Stimulated activated CD8-positive, alpha-beta memory T cell treated with anti-CD3 and anti-CD28 coated beads, Interleukin-12 subunit alpha, Interleukin-12 subunit beta, amount 100 ng/mL, for 24 hours (primary cell): ENCODE results near the gene EMP1.

Experiments used
- DNase-seq: peaks from one replicate; pipeline ENCODE4 v3.0.0-alpha.2; 2020; ENCODE audit errors: extremely low read depth

The EMP1 gene, protein sequence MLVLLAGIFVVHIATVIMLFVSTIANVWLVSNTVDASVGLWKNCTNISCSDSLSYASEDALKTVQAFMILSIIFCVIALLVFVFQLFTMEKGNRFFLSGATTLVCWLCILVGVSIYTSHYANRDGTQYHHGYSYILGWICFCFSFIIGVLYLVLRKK

DNA sequence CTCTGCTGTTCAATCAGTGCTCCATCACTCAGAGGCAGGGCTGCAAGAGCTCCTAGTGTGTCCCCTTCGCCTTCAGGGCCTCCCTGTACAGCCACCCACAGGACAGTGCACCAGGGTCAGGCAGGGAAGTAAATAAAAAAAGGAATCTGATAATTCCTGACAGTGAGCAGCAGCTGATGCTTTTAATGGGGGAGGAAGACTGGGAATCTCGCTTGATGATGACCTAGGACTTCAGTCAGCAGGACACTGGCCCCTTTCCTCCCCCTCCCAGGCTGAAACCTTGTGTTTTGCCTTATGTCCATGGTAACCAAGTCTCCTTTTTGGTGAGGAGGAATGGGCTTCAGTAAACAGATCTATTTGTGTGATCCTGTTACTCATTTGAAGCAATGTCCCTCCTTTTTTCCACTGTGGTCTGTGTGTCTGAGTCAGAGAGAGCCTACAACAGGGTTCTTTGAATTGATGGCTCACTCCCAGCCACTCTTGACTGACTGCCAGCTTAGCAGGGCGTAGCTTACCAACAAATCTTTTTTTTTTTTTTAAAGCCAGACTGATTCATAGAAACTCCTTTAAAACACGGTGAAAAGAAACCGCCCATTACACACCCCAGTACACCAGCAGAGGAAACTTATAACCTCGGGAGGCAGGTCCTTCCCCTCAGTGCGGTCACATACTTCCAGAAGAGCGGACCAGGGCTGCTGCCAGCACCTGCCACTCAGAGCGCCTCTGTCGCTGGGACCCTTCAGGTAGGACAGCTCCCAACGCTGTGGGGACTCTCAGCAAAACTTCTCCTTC lies at the start of gene EMP1:
Gene EMP1, plus strand, starts transcription at position 597 of the 792 bp plus-strand sequence. CDS start 14,785 bp downstream, outside the sequence.
- peak; percentile 53 for DNase-seq

DNA sequence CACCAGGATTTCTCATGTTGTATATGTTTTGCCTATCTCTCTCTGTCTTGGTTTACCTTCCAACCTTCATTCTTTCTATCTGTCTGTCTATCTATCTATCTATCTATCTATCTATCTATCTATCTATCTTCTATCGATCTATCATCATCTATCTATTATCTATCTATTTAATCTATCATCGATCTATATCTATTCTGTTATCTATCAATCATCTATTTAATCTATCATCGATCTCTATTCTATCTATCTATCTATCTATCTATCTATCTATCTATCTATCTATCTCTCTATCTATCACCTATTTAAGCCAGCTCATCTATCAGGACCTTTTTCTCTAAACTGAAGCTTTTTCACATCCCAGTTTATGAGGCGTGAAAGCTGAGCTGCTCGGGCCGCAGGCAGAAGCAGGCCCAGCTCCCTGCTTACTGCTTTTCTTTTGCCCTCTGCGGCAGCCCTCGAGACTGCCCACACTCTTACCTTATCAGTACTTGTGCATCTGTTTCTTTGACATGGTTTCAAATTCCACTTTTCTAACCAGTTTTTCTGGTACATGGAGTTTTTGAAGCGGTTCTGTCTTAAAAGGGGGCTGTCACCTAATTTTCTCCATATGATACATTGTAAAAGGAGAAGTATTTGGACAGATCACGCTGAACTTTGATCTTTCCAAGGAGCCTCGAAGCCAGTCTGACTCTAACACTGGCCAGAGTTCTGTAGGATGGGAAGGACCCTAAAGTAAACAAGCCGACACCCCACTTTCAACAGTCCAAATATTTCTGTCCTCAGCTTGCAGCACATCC lies 48.6 kb upstream of the EMP1 start:
- DNase-seq, result no peak

DNA sequence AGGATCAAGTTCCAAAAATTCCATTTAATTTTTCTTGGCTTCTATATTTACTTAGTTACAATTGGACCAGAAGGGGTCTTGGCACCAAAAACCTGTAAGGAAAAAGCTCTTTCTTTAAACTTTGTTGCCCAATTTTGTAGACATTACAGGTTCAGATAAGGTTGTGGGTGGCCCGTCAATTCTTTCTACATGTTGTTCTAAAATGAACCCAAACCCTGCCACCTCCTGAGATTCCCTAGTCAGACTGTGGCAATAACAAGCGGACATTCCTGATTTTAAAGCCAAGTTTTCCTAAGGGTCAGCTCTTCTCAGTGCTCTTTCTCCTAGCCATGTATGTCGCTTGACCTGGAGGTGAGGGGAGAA lies 48.1 kb upstream of the EMP1 start:
- DNase-seq, result no peak

DNA sequence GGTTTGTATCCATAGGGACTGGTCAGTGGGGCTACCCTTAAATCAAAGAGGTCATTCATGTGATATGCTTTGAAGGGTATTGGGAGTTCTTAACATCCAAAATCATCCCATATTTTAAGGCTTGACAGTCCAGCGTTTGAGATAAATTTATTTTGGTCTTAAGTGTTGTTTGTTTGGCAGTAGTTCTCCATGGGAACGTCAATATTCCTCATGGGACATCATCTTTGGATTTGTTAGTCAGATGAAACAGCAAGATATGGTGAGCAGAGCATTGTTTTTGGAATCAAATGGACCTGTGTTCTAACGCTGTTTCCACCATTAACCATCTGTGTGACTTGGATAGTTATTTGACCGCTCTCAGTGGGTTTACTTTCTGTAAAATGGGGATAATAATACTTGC lies 47.1 kb upstream of the EMP1 start:
- no peak for DNase-seq

DNA sequence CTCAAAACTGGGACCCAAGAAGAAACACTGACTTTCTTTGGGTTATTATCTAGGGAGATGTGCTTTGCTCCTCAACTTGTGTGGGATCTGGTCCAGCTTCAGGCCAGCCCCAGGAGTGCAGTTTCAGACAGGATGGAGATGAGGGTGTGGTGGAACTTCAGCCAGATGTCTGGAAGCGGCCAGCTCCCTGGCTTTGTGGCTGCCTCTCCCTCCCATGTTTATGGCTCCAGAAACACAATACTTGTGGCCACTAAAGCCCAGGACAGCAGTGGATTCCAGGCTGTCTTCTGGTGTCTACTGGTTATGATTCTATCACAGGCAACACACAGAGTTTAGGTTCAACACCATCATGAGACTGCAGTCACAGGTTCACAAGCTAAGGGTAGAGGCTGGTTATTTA lies 44.2 kb upstream of the EMP1 start:
- no peak for DNase-seq

DNA sequence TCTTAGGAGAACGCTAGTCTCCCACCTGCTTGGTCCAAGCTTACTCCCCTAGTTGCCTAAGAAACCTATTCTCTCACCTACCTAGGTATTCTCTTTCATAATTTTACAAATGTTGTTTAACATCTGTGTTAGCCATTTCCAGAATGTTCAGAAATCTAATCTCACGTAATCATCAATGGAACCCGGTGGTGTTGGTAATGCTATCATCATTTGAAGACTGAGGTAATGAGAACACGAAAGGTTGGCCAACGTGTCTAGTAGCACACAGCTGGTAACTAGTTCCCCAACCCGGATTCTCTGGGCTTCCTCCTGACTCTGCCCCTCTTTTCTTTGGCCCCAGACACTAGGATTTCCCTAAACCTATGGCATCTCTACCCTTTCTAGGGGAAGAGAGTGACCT lies 43.8 kb upstream of the EMP1 start:
- no peak for DNase-seq

DNA sequence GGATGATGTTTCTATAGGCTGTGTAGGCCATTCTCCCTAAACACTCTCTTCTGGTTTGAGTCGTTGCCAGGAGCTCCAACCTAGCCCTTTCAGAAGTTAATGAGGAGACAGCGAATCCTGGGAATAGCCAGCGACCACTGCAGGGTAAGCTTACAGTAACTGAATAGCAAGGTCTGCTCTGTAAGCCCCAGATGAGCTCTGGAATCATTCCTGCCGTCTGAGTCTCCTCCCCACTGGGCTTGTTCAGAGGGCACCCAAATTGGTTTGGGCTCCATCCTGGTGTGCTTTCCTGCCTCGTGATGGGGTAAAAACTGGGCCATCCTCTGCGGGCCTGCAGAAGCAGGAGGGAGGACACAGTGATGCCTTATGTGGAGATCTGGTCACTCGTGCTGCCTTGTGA lies 43.3 kb upstream of the EMP1 start:
- no peak for DNase-seq

DNA sequence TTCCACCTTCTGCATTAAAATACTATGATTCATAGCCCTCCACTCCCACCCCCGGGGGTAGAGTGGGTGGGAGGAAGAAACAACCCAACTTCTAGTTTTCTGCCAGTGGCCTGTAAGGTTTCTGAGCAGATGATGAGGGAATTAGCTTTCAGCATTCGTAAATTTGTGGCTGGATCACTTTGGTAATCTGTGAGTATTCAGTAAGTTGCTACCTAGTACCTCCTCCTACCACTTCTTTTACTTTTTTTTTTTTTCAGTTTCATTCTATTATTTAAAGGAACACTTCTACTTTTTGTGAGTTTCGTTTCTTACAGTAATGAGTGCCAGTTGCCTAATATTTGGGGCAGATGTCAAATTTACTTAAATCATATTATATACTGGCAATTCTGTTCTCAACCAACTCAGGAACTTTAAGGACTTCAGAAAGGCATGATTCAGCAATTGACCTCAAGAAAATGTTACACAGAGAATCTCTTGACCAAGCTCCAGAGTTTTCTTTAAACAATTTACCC lies 42.4 kb upstream of the EMP1 start:
- no peak for DNase-seq

DNA sequence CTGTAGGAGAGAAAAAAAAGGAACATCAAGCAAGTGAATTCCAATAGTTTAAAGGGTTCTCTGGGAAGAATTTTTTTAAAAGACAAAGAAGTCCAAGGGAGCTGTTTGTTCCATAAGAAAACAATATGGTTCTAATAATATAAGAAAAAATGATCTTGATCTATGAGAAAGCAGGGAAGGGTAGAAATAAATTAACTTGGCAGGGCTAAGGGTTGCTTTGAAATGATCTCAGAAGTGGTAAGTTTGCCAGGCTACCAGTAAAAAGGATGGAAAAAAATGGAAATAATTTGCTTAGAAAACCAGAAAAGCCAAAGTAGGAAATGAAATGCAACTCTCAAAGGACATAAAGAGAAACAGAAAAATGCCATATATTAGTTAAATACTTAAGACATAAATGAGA lies 41.7 kb upstream of the EMP1 start:
- no peak for DNase-seq

DNA sequence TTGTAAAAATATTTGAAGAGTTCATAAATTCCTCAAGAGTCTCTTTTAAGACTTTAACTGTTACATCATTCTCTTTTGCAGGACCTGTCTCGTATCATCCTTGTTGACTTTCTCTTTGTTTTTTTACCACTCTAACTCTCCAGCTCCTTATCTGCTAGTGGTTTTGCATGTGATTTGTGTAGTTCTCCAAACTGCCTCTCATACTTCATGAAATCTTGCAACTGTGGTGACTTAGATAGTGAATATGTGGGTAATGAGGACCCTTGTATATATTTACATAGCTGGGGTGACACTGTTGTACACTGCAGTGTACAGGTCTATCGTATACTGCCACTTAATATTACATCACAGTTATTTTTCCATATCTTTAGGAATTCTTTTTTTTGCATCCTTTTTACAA lies 40.2 kb upstream of the EMP1 start:
- DNase-seq, result no peak

DNA sequence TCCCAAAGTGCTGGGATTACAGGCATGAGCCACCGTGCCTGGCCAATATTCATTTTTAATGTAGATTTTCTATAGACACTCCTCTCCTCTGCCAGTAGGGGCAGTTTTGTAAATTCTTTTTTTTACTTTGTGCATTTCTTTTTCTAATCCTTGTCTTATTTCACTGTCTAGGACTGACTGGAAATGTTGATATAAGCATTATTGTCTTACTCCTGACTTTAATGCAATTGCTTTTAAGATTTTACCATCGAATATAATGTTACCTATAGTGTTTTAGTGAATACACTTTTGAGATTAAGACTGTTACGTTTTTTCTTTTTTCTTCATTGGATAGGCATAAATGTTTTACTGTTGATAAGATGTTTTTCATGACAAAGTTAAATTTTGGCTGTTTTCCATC lies 35.4 kb upstream of the EMP1 start:
- no peak for DNase-seq

DNA sequence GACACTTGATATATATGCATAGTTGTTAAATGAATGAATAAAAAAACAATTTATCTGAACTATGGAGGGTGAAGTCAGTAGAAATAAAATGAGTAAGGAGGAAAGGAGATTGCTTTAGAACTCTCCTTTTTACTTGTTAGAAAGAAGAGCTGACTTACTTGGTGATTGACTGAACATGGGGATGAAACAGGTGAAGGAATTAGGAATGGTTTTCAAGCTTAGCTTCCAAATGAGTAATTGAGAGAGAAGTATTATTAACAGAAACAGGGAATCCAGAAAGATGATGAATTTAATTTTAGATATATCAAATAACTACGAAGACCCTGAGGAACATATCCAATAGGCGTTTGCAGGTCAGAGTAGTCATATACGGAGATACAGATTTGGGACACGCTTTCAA lies 33.6 kb upstream of the EMP1 start:
- no peak for DNase-seq

DNA sequence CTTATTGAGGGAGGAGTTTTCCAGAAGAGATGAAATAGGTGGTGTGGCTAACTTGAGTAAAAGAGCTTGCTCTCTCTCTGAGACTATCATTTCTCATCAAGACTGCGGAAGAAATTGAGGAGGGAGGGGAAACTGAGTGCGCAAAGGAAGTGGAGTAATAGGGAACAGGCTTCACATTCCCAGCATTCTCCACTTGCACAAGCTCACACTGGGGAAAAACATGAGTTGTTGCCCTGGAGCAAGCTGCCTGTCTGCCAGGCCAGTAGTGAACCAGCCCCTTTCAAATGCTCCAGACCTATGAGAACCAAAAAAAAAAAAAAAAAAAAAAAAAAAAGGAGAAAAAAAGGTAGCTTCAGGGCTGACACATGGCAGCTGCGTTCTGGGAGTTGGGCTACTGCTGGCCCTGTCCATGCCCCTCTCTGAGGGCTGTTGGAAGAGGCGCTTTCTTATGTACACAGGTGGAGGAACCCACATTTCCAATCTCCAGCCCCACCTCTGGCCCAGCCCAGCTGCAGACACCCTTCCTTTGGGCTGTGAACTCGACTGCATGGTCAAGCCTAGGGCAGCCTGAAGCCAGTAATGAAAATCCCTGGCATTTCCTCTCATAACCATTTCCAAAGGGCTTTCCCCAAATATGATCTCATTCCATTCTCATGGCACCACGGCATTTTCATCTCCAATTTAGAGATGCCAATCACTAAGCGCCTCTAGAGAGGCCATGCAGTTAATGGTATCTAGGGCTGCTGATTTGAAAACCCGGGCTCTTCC lies 32.5 kb upstream of the EMP1 start:
- no peak for DNase-seq

DNA sequence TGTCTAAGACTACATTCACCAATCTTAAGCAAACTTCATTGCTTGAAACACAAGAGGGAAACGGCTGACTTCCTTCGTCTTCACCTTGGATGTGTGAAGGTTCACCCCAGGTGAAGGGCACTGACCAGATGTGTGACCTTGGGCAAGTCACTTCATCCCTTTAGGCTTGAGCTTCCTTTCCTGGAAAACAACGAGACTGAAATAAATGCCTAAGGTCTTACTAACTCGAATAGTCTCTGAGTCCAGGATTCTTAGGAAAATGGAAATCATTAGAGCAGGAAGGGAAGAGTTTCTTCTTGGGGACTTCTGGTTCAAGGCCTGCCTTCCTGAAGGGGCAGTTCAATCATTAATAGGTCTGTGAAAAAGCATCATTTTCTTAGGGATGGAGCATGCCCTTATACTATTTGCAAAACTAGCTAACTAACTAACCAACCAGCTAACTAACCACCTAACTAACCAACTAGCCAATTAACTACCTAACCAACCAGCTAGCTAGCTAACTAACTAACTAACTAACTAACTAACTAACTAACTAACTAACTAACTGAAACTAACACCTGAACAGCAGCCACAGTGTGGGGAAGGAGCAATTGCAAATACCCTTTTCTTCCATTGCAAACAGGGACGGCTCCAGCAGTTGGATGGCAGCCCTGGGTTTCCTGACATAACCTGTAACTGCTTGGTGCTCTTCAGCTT lies 31.5 kb upstream of the EMP1 start:
- no peak for DNase-seq

DNA sequence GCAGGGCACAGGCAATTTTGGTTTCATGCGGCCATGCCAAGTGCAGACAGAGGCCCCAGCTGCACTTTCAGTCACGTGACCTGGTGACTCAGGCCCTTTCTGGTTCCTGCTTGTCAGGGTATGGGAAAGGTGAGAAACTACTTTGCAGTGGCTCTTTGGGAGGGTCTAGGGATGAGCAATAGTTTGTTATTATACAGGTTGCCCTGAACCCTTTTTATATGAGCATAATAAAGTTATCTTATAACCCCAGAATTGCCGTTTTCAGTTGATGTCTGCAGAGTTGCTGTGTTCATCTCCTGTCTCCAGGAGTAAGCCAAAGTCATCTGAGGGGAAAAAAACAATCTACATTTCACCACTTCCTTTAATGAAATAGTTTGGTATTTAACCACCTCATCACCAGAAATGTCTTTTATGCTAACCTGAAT lies 30.9 kb upstream of the EMP1 start:
- peak; percentile 59 for DNase-seq

DNA sequence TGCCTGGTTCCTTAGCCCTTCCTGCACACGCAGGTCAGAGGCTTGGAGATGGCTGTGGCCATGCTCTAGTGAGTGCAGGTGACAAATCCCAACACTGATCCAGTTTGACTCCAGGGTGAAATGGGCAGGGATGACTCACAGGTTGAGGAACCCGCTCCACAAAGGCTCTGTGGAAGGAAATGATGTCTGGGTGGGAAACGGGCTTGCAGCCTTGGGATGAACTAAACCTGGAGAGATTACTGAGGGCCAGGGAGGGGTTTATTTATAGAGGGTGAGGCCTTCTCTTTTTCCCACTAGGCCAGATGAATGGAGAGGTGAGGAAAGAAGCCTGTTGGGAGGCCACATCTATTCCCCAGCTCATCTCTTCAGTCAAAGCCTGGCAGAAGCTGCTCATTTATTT lies 29.3 kb upstream of the EMP1 start:
- no peak for DNase-seq

DNA sequence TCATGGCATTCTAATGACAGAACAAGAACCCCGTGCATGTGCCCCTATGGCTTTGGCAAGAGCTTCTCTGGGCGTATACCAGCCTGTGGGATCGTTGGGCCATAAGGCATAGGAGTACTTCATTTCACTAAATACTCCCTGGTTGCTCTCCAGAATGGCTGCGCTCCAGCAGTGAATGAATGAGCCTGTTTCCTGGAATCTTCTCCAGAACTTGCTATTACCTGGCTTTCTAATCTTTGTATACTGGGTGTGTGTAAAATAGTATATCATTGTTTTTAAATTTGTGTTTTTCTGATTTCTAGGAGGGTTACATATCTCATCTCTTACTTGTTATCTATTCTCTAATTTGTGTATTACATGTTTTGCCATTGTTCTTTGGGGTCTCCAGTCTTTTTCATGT lies 28.6 kb upstream of the EMP1 start:
- no peak for DNase-seq

DNA sequence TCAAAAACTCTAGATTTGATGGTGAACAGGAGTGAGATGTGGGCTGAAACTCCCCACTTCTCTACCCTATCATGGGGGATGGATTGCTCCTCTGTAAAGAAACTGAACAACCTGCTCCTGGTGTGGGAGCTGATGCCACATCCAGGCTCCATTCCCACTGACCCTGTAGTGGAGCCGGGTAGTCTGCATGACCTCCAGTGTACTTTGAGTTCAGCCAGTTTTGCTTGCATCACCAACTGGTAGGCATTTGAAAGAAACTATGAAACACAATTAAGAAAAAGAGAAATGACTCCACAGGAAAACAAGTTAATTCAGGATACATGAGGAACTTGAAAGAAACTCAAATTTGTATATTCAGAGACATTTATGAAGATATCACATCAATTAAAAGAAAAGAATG lies 27.3 kb upstream of the EMP1 start:
- DNase-seq, result no peak

DNA sequence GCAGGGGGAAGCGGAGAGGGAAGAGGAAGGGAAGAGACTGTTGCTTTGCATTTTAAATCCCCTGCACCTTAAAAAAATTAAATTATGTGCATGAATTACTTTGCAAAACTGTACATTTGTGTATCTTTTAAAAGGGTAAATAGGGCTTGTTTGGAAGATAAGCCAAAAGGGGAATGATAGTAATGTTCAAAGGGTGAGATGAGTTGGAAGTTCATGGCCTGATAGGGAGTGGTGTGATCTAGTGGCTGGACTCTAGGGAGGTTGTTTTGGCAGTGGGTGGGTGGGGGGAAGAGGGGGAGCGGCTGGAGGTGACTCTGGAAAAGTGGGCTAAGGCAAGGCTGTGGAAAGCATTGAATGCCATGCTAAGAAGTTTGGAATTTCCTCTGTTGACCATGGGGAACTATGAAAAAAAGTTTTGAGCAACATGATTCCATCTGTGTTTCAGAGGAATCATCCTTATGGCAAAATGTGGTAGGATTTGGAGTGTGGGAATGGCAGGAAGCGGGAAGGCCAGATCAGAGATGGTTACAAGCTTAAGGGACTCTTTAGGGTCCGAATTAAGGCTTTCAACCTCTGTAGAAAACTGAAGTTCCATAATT lies 25.5 kb upstream of the EMP1 start:
- no peak for DNase-seq

DNA sequence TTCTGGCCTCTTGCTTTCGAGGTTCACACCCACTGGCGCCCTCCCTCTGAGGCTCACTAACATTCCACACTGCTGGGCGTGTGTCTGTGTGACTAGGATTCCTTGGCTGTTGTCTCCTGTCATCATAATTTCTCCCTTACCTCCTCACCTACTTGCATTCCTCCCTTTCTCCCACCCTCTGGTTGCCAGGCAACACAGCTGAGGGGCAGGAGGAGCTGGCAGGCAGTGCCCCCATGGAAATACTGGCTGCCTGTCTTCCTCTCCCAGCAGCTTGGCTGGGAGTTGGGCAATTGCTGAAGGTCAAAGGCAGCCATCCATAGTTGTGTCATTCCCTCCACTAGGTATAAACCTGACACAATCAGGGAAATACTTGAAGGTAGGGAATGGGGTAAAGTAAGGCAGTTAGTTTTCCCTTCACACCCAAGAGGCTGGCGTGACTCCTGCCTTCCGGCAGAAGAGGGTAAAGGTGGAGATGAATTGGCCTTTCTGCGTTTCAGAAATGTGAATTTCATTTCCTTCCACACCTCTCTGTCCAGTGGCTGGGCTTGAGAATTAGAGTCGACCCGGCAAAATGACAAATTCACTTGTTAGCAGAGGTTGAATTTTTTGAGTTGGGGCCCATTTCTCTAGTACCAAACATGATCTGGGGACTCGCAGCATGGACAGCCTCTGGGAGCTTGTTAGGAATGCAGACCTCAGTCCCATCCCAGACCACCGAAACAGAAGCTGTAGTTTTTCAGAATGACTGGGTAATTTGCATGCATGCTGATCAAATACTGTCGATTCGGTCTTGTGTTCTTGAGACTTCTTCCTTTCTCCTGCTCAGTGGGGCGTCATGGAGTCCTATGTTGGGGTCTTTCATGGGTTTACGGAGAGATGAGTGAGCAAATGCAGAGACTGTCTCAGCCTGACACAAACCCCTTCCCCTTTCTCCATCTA lies 24.3 kb upstream of the EMP1 start:
- no peak for DNase-seq
